MCF 10A (cell line): ENCODE measurements around the gene SPRR2G. TPM values are rescaled to one million over a fixed set of nuclear protein-coding genes. Genes with fewer than 3 reads are reported as not detected.

ENCODE experiments used
- BruUV-seq: library from RNA; stranded (reverse); fragments of 400-500 nt; replicated peaks from 2 replicates; lab custom pipeline; 2021; lab: Mats Ljungman, UMichigan
- CTCF ChIA-PET: fragments of 300-600 bp; sonication (Branson Sonifier 250); formaldehyde crosslinking; extraction: SDS; loops from one replicate; lab custom pipeline; 2021; ENCODE audit warnings: antibody characterized with exemption, inconsistent platforms; lab: Yijun Ruan, JAX
- POLR2A ChIA-PET: fragments of 300-600, 350-650 bp; sonication (Branson Sonifier 250); formaldehyde crosslinking; extraction: SDS; loops from one replicate; lab custom pipeline; 2020; ENCODE audit warnings: antibody characterized with exemption, inconsistent platforms; lab: Yijun Ruan, JAX
- DNase-seq: peaks from one replicate; pipeline ENCODE4 v3.0.0-alpha.2; 2018; ENCODE audit not compliant: unreplicated experiment
- H3K27ac Mint-ChIP-seq: one replicate; pipeline ENCODE4 v1.8.0; 2022; ENCODE audit warnings: mild to moderate bottlenecking, low read depth, mixed read lengths; ENCODE audit not compliant: unreplicated experiment
- H3K27me3 Mint-ChIP-seq: one replicate; pipeline ENCODE4 v1.8.0; 2022; ENCODE audit warnings: mixed read lengths; ENCODE audit not compliant: insufficient read depth, unreplicated experiment
- H3K36me3 Mint-ChIP-seq: one replicate; pipeline ENCODE4 v1.8.0; 2022; ENCODE audit warnings: mild to moderate bottlenecking, moderate library complexity, mixed read lengths; ENCODE audit not compliant: insufficient read depth, unreplicated experiment
- H3K4me1 Mint-ChIP-seq: one replicate; pipeline ENCODE4 v1.8.0; 2022; ENCODE audit warnings: mixed read lengths; ENCODE audit not compliant: insufficient read depth, unreplicated experiment
- H3K4me3 Mint-ChIP-seq: one replicate; pipeline ENCODE4 v1.8.0; 2022; ENCODE audit warnings: mild to moderate bottlenecking, moderate library complexity, mixed read lengths; ENCODE audit not compliant: unreplicated experiment
- H3K9me3 Mint-ChIP-seq: one replicate; pipeline ENCODE4 v1.8.0; 2022; ENCODE audit warnings: mixed read lengths; ENCODE audit not compliant: unreplicated experiment
- intact Hi-C: fragments of 100-400 bp; cut with micrococcal nuclease; formaldehyde crosslinking; loops from 2 replicates; pipeline ENCODE4 v1.14.1; 2022
- total RNA-seq: library from RNA; stranded (reverse); gene quantifications from 2 replicates; pipeline ENCODE4 v1.2.3, GENCODE V29; 2022
- TF ChIP-seq, protein P1 (sequence below): fragments of 200-600 bp; IDR thresholded peaks from one replicate; pipeline ENCODE4 v1.8.0; 2022; ENCODE audit warnings: antibody characterized with exemption, mild to moderate bottlenecking; ENCODE audit not compliant: unreplicated experiment

Gene SPRR2G
- total RNA-seq, 1 experiment from 2014 or later: not detected

DNA sequence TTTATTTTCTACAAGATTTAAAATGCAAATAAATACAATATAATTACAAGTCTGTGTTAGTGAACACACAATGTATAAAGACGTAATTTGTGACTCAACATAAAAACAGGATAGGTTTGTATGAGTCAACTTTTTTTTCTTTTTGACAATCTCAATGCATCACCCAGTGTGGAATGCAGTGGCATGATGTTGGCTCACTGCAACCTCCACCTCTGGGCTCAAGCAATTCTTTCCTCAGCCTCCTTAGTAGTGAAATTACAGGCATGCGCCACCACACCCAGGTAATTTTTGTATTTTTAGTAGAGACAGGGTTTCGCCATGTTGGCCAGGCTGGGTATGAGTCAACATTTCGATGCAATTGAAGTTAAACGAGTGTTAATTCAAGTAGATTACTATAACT, 50.4 kb downstream of the SPRR2G start:
- CTCF ChIA-PET: no interaction called here
- TSS peak; percentile 89 for BruUV-seq
- peaks cover 12% of the 10 kb centered on the region for H3K9me3 Mint-ChIP-seq

More for the DNA sequence above, 50.4 kb downstream of the SPRR2G start:
- Mint-ChIP-seq H3K4me1 (peaks cover 33% of the 10 kb centered on the region), H3K36me3 (no peaks in the 10 kb centered on the region), H3K27ac (peak overlapping the region; percentile 82), H3K4me3 (no peak overlapping the region), H3K27me3 (no peaks in the 10 kb centered on the region)
- intact Hi-C loops: loop anchor here (1.0 to 2.0 kb wide), 2 partner anchors 59 to 91 kb away; partner anchors contain the start of gene SPRR2D
- TF ChIP-seq, protein P1, sequence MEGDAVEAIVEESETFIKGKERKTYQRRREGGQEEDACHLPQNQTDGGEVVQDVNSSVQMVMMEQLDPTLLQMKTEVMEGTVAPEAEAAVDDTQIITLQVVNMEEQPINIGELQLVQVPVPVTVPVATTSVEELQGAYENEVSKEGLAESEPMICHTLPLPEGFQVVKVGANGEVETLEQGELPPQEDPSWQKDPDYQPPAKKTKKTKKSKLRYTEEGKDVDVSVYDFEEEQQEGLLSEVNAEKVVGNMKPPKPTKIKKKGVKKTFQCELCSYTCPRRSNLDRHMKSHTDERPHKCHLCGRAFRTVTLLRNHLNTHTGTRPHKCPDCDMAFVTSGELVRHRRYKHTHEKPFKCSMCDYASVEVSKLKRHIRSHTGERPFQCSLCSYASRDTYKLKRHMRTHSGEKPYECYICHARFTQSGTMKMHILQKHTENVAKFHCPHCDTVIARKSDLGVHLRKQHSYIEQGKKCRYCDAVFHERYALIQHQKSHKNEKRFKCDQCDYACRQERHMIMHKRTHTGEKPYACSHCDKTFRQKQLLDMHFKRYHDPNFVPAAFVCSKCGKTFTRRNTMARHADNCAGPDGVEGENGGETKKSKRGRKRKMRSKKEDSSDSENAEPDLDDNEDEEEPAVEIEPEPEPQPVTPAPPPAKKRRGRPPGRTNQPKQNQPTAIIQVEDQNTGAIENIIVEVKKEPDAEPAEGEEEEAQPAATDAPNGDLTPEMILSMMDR: no peak
- peak; percentile 97 for DNase-seq
- POLR2A ChIA-PET: interaction anchor here (0.5 to 2.4 kb wide), 9 partner anchors 16 to 351 kb away, joined by 3 to 14 read pairs (median 4); no protein-coding TSS in a partner anchor

Other genes starting within 250 kb of the SPRR2G start
- gene IVL, start 242.3 kb downstream of the SPRR2G start, total RNA-seq: 0.33 and 0.56 TPM in 2 replicates
- gene SPRR5, start 203.7 kb downstream of the SPRR2G start, total RNA-seq: not detected in 2 replicates
- gene SPRR4, start 180.2 kb downstream of the SPRR2G start, total RNA-seq: not detected in 2 replicates
- not detected in 2 replicates for gene SPRR1A, start 166.8 kb downstream of the SPRR2G start, total RNA-seq
- not detected in 2 replicates for gene SPRR3, start 149.1 kb downstream of the SPRR2G start, total RNA-seq
- gene SPRR1B, start 119.7 kb downstream of the SPRR2G start, total RNA-seq: 3.5 and 4.0 TPM in 2 replicates
- gene SPRR2D, start 109.8 kb downstream of the SPRR2G start, total RNA-seq: 430 and 1,071 TPM in 2 replicates
- 7.0 and 15.0 TPM in 2 replicates for gene SPRR2A, start 93.4 kb downstream of the SPRR2G start, total RNA-seq
- gene SPRR2B, start 79.3 kb downstream of the SPRR2G start, total RNA-seq: not detected in 2 replicates
- gene SPRR2E, start 56.4 kb downstream of the SPRR2G start, total RNA-seq: not detected in 2 replicates
- gene SPRR2F, start 37.4 kb downstream of the SPRR2G start, total RNA-seq: not detected in 2 replicates
- not detected in 2 replicates for gene LELP1, start 52.5 kb upstream of the SPRR2G start, total RNA-seq
- not detected in 2 replicates for gene PRR9, start 66.7 kb upstream of the SPRR2G start, total RNA-seq
- not detected in 2 replicates for gene LORICRIN, start 108.8 kb upstream of the SPRR2G start, total RNA-seq
- not detected in 2 replicates for gene PGLYRP3, start 162.1 kb upstream of the SPRR2G start, total RNA-seq
- not detected in 2 replicates for gene PGLYRP4, start 198.0 kb upstream of the SPRR2G start, total RNA-seq
- 86.4 and 126 TPM in 2 replicates for gene S100A9, start 207.0 kb upstream of the SPRR2G start, total RNA-seq
- gene S100A12, start 224.7 kb upstream of the SPRR2G start, total RNA-seq: not detected in 2 replicates
- 46.9 and 80.4 TPM in 2 replicates for gene S100A8, start 240.2 kb upstream of the SPRR2G start, total RNA-seq